Measurements from ENCODE around the gene BARX1.

Gene BARX1

GRCh38 chr9:93908591-93909241 lies 46.4 kb downstream of the BARX1 start:
- DNase-seq (ENCODE audit: insufficient read length, low spot score): no peak

GRCh38 chr9:93907551-93908199 lies 47.5 kb downstream of the BARX1 start:
- no peak for TF ChIP-seq POLR2A (IDR thresholded peaks at IDR 0.05; ENCODE audit: low read depth, low read length)
- DNase-seq (ENCODE audit: insufficient read length, low spot score) (no peak), FAIRE-seq (no peak)

More at GRCh38 chr9:93908591-93909241, 46.4 kb downstream of the BARX1 start:
- no peak for TF ChIP-seq POLR2A (IDR thresholded peaks at IDR 0.05; ENCODE audit: low read depth, low read length)
- FAIRE-seq: no peak

- TF ChIP-seq POLR2A (IDR thresholded peaks at IDR 0.05; ENCODE audit: low read depth, low read length): no peak
- FAIRE-seq (no peak), DNase-seq (ENCODE audit: insufficient read length, low spot score) (no peak)
Measured at GRCh38 chr9:93906195-93906880, 48.8 kb downstream of the BARX1 start.

- FAIRE-seq: no peak
- TF ChIP-seq POLR2A (IDR thresholded peaks at IDR 0.05; ENCODE audit: low read depth, low read length): no peak
- no peak for DNase-seq (ENCODE audit: insufficient read length, low spot score)
Measured at GRCh38 chr9:93905473-93906133, 49.6 kb downstream of the BARX1 start.

- no peak for FAIRE-seq
- DNase-seq (ENCODE audit: insufficient read length, low spot score): no peak
- no peak for TF ChIP-seq POLR2A (IDR thresholded peaks at IDR 0.05; ENCODE audit: low read depth, low read length)
Measured at GRCh38 chr9:93904649-93905472, 50.3 kb downstream of the BARX1 start.

- no peak for TF ChIP-seq POLR2A (IDR thresholded peaks at IDR 0.05; ENCODE audit: low read depth, low read length)
- FAIRE-seq (no peak), DNase-seq (ENCODE audit: insufficient read length, low spot score) (no peak)
Measured at GRCh38 chr9:93903886-93904648, 51.1 kb downstream of the BARX1 start.

- DNase-seq (ENCODE audit: insufficient read length, low spot score) (no peak), FAIRE-seq (no peak)
- no peak for TF ChIP-seq POLR2A (IDR thresholded peaks at IDR 0.05; ENCODE audit: low read depth, low read length)
Measured at GRCh38 chr9:93902780-93903655, 52.1 kb downstream of the BARX1 start.

- DNase-seq (ENCODE audit: insufficient read length, low spot score): no peak
- no peak for TF ChIP-seq POLR2A (IDR thresholded peaks at IDR 0.05; ENCODE audit: low read depth, low read length)
- FAIRE-seq: no peak
Measured at GRCh38 chr9:93902051-93902779, 52.9 kb downstream of the BARX1 start.

Measured in H54 (cell line).